Body of pancreas (tissue), 4 donors: ENCODE measurements around the gene NRG3. TPM values are rescaled to one million over a fixed set of nuclear protein-coding genes. Genes with fewer than 3 reads are reported as not detected.

ENCODE experiments used
- ATAC-seq: fragments of 150-250 bp; one replicate; pipeline ENCODE4 v1.9.1; 2016
- DNase-seq, 4 donors: peaks; one replicate each; pipeline ENCODE4 v3.0.0-alpha.2; 2019
- H3K27ac ChIP-seq, 4 donors: fragments of 200-600 bp; sonication (generic); 1 replicate in 3 of 4; 2 replicates in 1 of 4; pipeline versions ENCODE4 v1.5.1 to v1.6.1; 2016 to 2019; ENCODE audit warnings: mild to moderate bottlenecking in 1 of 4, mixed read lengths in 1 of 4, moderate library complexity in 1 of 4
- H3K27me3 ChIP-seq, 2 donors: fragments of 200-600 bp; sonication (generic); one replicate each; pipeline ENCODE4 v1.6.0; 2016; ENCODE audit warnings: mild to moderate bottlenecking in 1 of 2
- H3K36me3 ChIP-seq, 2 donors: fragments of 200-600 bp; sonication (generic); replicated peaks in 1 of 2; 2 replicates each; pipeline ENCODE4 v1.5.1; 2016; ENCODE audit warnings: low read depth in 2 of 2; ENCODE audit not compliant: insufficient read depth in 1 of 2
- H3K4me1 ChIP-seq: fragments of 200-600 bp; sonication (generic); one replicate; pipeline ENCODE4 v1.6.0; 2016
- H3K4me3 ChIP-seq, 2 donors: fragments of 200-600 bp; sonication (generic); 1 replicate in 1 of 2; 2 replicates in 1 of 2; pipeline ENCODE4 v1.5.1; 2016 to 2019
- H3K9me3 ChIP-seq, 3 donors: fragments of 200-600 bp; sonication (generic); 1 replicate in 2 of 3; 2 replicates in 1 of 3; pipeline ENCODE4 v1.5.1; 2016
- CTCF ChIP-seq, 7 experiments: fragments of 450-650 bp in 4 of 7; fragments of 200-600 bp in 3 of 7; sonication (generic) in 3 of 7; IDR thresholded peaks; one replicate each; pipeline ENCODE4 v1.5.1; 2016 to 2019; ENCODE audit warnings: antibody characterized with exemption in 7 of 7
- POLR2A ChIP-seq, 3 donors: fragments of 450-650 bp; IDR thresholded peaks; one replicate each; pipeline ENCODE4 v1.6.1; 2016; ENCODE audit warnings: antibody characterized with exemption in 3 of 3, mild to moderate bottlenecking in 2 of 3
- WGBS, 2 donors: methylation state at CpG; one replicate each; pipeline ENCODE4 v1.1.5; 2017; 5-methylcytosine and 5-hydroxymethylcytosine counted together
- intact Hi-C: fragments of 100-400 bp; cut with DNase I; formaldehyde crosslinking; loops from one replicate; pipeline ENCODE4 v1.15.1; 2023
- total RNA-seq, 2 donors: library from RNA; depleted of rRNA; stranded (reverse); fragments of >200 nt; gene quantifications; one replicate each; pipeline ENCODE4 v1.1.0, GENCODE V29; 2016

Gene NRG3
- total RNA-seq, 2 donors from 2014 or later, result 0.26 TPM; not detected in 1

- Histone ChIP-seq H3K9me3 (no peaks in the 10 kb centered on the region), H3K36me3 (no peaks in the 10 kb centered on the region), H3K27me3 (no peaks in the 10 kb centered on the region), H3K4me1 (peaks cover 4% of the 10 kb centered on the region), H3K27ac (no peak overlapping the region), H3K4me3 (no peak overlapping the region)
- intact Hi-C loops, result no loop called here
- DNase-seq, result peak in 3 of 4 donors; percentile 6 to 22 (median 19)
- ATAC-seq, result no peak
- WGBS, 2 donors, result 48 to 64% methylated on average over 1 of the region's 1 CpG
- TF ChIP-seq POLR2A (IDR thresholded peaks at IDR 0.05) (no peak), CTCF (IDR thresholded peaks at IDR 0.05) (peak in 5 of 7 experiments; percentile 26 to 41 (median 35))
These were observed 936.6 kb downstream of the NRG3 start for GRCh38 chr10:82811621-82812020.

GRCh38 chr10:82813856-82814255 lies 938.9 kb downstream of the NRG3 start:
- DNase-seq, result peak; percentile 56 to 86 (median 72)
- Histone ChIP-seq H3K4me1 (peaks cover 4% of the 10 kb centered on the region), H3K36me3 (no peaks in the 10 kb centered on the region), H3K4me3 (no peak overlapping the region), H3K27ac (peak overlapping the region in 1 of 4 donors; percentile 1), H3K9me3 (no peaks in the 10 kb centered on the region), H3K27me3 (no peaks in the 10 kb centered on the region)
- peak; percentile 84 for ATAC-seq
- WGBS, 2 donors, result 39 to 52% methylated on average over 5 of the region's 5 CpGs
- intact Hi-C loops, result no loop called here
- TF ChIP-seq POLR2A (IDR thresholded peaks at IDR 0.05) (no peak), CTCF (IDR thresholded peaks at IDR 0.05) (no peak)

- Histone ChIP-seq H3K9me3 (no peaks in the 10 kb centered on the region), H3K4me3 (no peak overlapping the region), H3K27me3 (no peaks in the 10 kb centered on the region), H3K36me3 (no peaks in the 10 kb centered on the region), H3K27ac (no peak overlapping the region), H3K4me1 (peaks cover 4% of the 10 kb centered on the region)
- TF ChIP-seq CTCF (IDR thresholded peaks at IDR 0.05) (no peak), POLR2A (IDR thresholded peaks at IDR 0.05) (no peak)
- DNase-seq (no peak), ATAC-seq (no peak)
- intact Hi-C loops, result no loop called here
These were observed 939.6 kb downstream of the NRG3 start for GRCh38 chr10:82814635-82815034.

- Histone ChIP-seq H3K4me1 (peaks cover 4% of the 10 kb centered on the region), H3K36me3 (no peaks in the 10 kb centered on the region)
- DNase-seq, result no peak
These were observed 940.7 kb downstream of the NRG3 start for GRCh38 chr10:82815680-82816079.

More at GRCh38 chr10:82815680-82816079, 940.7 kb downstream of the NRG3 start:
- Histone ChIP-seq H3K4me3 (no peak overlapping the region), H3K9me3 (no peaks in the 10 kb centered on the region), H3K27ac (no peak overlapping the region), H3K27me3 (no peaks in the 10 kb centered on the region)
- no peak for TF ChIP-seq POLR2A (IDR thresholded peaks at IDR 0.05)
- TF ChIP-seq CTCF (IDR thresholded peaks at IDR 0.05), result no peak
- intact Hi-C loops, result no loop called here
- ATAC-seq, result no peak
- 78 to 87% methylated on average over 4 to 7 of the region's 7 CpGs for WGBS, 2 donors
